HG03342 (cell line): ENCODE data around the gene NYNRIN.

ENCODE experiments used
- ATAC-seq: cut with Tn5 transposase; IDR thresholded peaks from one replicate; pipeline ENCODE4 v1.9.1; 2021; ENCODE audit warnings: mild to moderate bottlenecking, moderate library complexity; ENCODE audit not compliant: unreplicated experiment

NYNRIN gene

DNA sequence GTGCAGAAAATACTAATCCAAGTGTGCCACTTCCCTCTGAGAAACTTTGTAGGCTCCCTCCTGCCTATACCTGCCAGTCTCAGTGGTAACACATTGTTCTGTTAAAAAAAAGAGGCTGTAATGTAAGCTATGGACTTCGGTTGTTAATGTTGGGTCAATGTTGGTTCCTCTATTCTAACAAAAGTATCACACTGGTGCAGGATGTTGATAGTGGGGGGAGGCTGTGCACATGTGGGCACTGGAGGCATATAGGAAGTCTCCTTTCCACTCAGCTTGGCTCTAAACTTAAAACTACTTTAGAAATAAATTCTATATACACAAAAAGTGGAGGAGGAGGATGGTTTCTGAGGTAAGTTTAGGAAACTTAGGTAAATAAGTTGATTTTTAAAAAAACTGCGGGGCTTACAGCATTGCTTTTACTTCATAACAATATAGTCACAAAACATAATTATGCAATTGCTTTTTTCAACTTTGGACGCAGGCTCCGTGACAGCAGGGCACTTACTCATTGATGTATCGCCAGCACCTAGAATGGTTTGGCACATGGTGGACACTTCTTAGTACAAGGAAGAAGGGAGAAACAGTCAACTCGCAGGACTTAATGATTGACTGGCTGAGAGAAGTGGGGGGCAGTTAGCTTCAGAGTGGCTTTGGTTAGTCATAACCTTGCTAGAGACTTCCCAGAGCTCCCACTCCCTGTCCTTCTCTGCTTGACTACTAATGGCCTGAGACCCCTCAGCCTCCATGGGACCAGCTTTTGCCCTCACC lies 7.9 kb upstream of the NYNRIN start:
- ATAC-seq: no peak

GRCh38 chr14:24392325-24393091 lies 6.3 kb upstream of the NYNRIN start:
- ATAC-seq: no peak

DNA sequence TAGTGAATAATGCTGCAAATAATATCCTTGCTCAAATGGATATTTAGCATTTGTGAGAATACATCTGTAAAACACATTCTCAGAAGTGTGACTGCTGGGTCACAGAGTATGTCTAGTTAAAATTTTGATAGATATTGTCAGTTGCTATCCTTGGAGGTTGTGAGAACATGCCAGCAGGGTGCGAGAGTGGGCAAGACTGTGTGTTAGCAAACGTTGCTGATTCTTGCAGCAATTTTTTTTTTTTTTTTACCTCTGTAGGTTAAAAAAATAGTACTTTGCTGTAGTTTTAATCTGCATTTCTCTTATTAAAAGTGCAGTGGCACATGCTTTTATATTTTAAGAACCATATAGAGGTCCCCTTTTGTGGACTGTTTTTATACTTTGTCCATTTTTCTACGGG lies 4.5 kb upstream of the NYNRIN start:
- ATAC-seq: no peak

DNA sequence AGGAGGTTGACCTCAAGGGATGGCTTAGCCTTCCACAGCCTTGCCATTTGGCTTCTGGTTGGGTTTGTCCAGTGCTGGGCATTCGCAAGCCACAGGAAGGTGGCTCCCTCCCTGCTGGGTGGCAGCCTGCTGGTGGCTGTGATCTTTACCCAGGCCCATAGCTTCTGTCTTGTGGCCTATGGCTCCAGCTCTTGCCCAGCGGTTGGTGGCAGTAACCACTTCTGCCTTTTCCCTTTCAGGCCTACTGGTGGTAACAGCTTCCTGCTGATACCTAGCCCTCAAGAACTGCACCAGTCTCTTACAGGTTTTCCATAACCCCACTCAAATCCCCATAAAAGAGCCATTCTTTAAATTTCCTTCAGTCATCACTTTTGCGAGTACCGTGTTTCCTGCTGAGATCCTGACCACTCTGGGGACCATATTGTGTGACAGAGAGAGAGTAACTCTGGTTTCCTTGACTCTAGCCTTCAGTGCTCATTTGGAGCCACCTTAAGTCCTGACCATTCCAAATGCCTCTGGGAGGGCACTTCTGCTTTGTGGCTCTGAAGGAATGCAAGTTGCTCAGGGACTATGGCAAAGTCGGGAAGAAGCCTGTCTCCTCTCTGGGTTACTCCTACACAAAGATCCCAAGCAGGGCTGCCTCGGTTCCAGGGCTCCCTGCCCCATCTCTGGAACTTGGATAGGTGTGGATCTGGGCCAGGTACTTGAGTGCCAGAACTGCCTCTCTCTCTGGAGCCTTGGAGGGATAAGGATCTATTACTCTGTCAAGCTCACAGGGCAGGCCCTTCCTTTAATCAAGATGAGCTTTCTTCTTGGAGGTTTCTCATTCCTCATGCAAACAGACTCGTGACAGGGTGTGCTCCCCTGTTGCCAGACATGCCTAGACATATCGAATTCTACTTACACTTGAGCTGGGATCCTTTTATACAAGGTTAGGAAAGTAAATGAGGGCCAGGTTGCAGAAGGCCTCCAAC lies 2.9 kb upstream of the NYNRIN start:
- no peak for ATAC-seq

DNA sequence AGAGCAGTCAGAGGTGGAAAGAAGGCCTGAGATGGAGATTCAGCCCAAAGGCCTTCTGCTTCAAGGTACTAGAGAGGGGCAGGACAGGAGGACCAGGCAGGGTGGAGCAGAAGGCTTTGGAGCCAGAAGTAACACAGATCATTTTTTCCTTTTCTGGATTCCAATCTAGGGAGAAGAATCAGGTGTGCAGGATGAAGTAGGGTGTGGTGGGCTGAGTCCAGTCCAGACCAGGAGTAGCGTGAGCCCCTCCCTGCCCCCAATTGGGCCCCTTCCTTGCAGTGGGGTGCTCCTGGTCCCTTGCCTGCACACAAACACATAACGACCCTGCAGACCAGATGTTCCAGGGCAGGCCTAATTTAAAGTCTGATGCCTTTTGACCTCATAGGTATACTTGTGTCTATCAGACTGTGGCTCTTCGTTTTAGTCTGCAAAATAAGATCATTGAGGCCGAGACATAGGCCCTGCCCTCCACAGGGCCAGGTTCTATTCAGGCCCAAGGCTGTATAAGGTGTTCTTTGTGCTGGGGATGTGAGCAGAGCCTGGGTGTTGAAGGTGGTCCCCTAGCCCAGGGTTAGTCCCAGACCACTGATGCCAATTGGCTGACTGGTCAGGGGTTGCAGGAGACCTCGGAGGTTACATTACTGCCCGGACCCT lies 1.0 kb upstream of the NYNRIN start:
- no peak for ATAC-seq

- no peak for ATAC-seq
These were observed 530 bp upstream of the NYNRIN start for GRCh38 chr14:24398293-24398652.

- no peak for ATAC-seq
These were observed 632 bp downstream of the NYNRIN start for GRCh38 chr14:24399447-24399822.

- ATAC-seq: no peak
These were observed 1.4 kb downstream of the NYNRIN start for GRCh38 chr14:24399999-24400718.

GRCh38 chr14:24401810-24402702 lies 3.3 kb downstream of the NYNRIN start:
- no peak for ATAC-seq

DNA sequence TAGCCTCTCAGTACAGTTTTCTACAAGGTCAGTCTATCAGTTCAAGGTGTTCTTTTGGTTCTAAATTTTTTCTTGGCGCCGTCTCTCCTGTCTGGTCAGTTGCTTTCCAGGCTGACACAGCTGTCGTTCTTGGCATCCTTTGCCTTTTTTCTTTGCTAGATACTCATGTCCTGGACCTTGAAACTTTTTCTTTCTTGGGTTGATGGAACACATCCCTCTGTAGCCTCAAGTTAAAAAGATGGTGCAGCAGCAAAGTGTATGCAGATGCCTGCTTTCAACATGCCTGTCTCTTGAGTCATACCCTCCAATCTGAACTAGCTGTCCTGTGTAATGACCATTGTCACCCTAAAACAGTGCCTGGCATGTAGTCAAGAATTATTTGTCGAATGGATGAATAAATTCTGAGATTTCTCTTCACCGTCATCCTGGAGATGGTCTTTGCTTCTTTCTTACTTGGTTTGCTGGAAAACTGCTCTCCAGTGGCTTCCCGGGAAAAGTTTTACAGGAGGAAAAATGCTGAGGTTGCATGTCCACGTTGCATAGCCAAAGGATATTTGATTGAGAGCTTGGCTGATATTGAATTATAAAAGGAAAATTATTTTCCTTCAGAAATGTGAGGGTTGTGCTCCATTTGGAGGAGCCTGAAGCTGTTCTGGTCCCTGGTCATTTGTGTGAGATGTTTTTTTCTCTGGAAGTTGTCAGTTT lies 4.6 kb downstream of the NYNRIN start:
- ATAC-seq: no peak

DNA sequence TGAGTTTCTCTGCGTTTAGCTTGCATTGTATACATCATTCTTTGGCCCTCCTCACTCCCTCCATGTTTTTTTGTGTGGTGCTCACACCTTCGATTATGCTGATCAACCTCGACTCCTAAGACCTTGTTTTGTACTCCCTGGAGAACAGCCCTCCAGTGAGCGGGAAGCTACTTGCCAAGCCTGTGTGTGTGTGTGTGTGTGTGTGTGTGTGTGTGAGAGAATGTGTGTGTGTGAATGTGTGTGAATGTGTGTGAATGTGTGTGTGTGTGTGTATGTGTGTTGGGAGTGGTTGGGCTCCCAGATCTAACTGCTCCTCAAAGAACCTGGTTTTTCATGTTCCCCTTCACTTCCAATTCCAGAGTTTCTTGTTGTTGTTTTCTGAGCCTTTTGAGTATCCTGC lies 6.0 kb downstream of the NYNRIN start:
- no peak for ATAC-seq

GRCh38 chr14:24406416-24406815 lies 7.6 kb downstream of the NYNRIN start:
- no peak for ATAC-seq

- no peak for ATAC-seq
These were observed 9.0 kb downstream of the NYNRIN start for GRCh38 chr14:24407608-24408325.

GRCh38 chr14:24408764-24409163 lies 10.0 kb downstream of the NYNRIN start:
- ATAC-seq: no peak

- ATAC-seq: no peak
These were observed 10.4 kb downstream of the NYNRIN start for GRCh38 chr14:24409192-24409591.

GRCh38 chr14:24409956-24410355 lies 11.2 kb downstream of the NYNRIN start:
- ATAC-seq: no peak

- peak; percentile 59 for ATAC-seq
These were observed 12.9 kb downstream of the NYNRIN start for GRCh38 chr14:24411443-24412389.
